ENCODE results near the gene DROSHA.

The DROSHA gene

GRCh38 chr5:31559942-31560341 lies 28.0 kb upstream of the DROSHA start:
- ATAC-seq (ENCODE audit: insufficient read depth, low read depth) (no peak), DNase-seq (no peak)
- no peaks in the 10 kb centered on the region for H3K9me3 ChIP-seq (ENCODE audit: insufficient read depth, low read length, severe bottlenecking)
- no peaks in the 10 kb centered on the region for H3K4me1 ChIP-seq (ENCODE audit: insufficient read depth, low read length)
- H3K27me3 ChIP-seq (ENCODE audit: insufficient read depth, low read length, poor library complexity), result no peaks in the 10 kb centered on the region
- H3K4me3 ChIP-seq (ENCODE audit: low read depth in 1 of 2, low read length in 2 of 2), result no peak overlapping the region
- no peaks in the 10 kb centered on the region for H3K79me2 ChIP-seq (ENCODE audit: insufficient read depth, low read length)
- TF ChIP-seq CTCF (IDR thresholded peaks at IDR 0.05; ENCODE audit: borderline replicate concordance, extremely low read depth, low read length, poor library complexity, severe bottlenecking), result no peak
- TF ChIP-seq EZH2 (IDR thresholded peaks at IDR 0.05; ENCODE audit: borderline replicate concordance, low read depth, low read length, severe bottlenecking), result no peak
- H2AFZ ChIP-seq (ENCODE audit: low read depth, low read length), result no peak overlapping the region
- no peaks in the 10 kb centered on the region for H4K20me1 ChIP-seq (ENCODE audit: insufficient read depth, low read length)
- H3K36me3 ChIP-seq (ENCODE audit: insufficient read depth, low read length), result peaks cover 9% of the 10 kb centered on the region
- H3K9ac ChIP-seq (ENCODE audit: low read depth, low read length), result no peak overlapping the region
- H3K27ac ChIP-seq (ENCODE audit: low read length), result no peak overlapping the region
- H3K4me2 ChIP-seq (ENCODE audit: insufficient read depth, low read length), result no peak overlapping the region

- Histone ChIP-seq H3K9ac (ENCODE audit: low read depth, low read length) (no peak overlapping the region), H4K20me1 (ENCODE audit: insufficient read depth, low read length) (no peaks in the 10 kb centered on the region), H3K4me1 (ENCODE audit: insufficient read depth, low read length) (no peaks in the 10 kb centered on the region), H3K27me3 (ENCODE audit: insufficient read depth, low read length, poor library complexity) (no peaks in the 10 kb centered on the region), H2AFZ (ENCODE audit: low read depth, low read length) (no peak overlapping the region), H3K4me3 (ENCODE audit: low read depth in 1 of 2, low read length in 2 of 2) (no peak overlapping the region), H3K9me3 (ENCODE audit: insufficient read depth, low read length, severe bottlenecking) (no peaks in the 10 kb centered on the region), H3K27ac (ENCODE audit: low read length) (no peak overlapping the region), H3K36me3 (ENCODE audit: insufficient read depth, low read length) (peaks cover 33% of the 10 kb centered on the region), H3K4me2 (ENCODE audit: insufficient read depth, low read length) (no peak overlapping the region), H3K79me2 (ENCODE audit: insufficient read depth, low read length) (no peaks in the 10 kb centered on the region)
- ATAC-seq (ENCODE audit: insufficient read depth, low read depth) (no peak), DNase-seq (no peak)
- TF ChIP-seq EZH2 (IDR thresholded peaks at IDR 0.05; ENCODE audit: borderline replicate concordance, low read depth, low read length, severe bottlenecking) (no peak), CTCF (IDR thresholded peaks at IDR 0.05; ENCODE audit: borderline replicate concordance, extremely low read depth, low read length, poor library complexity, severe bottlenecking) (no peak)
These were observed 24.6 kb upstream of the DROSHA start for GRCh38 chr5:31556461-31556860.

GRCh38 chr5:31554552-31554951 lies 22.7 kb upstream of the DROSHA start:
- H4K20me1 ChIP-seq (ENCODE audit: insufficient read depth, low read length), result no peaks in the 10 kb centered on the region
- H3K9me3 ChIP-seq (ENCODE audit: insufficient read depth, low read length, severe bottlenecking), result no peaks in the 10 kb centered on the region
- H3K27ac ChIP-seq (ENCODE audit: low read length), result no peak overlapping the region
- H3K4me1 ChIP-seq (ENCODE audit: insufficient read depth, low read length), result no peaks in the 10 kb centered on the region
- H3K4me2 ChIP-seq (ENCODE audit: insufficient read depth, low read length), result no peak overlapping the region
- H3K36me3 ChIP-seq (ENCODE audit: insufficient read depth, low read length), result peaks cover 43% of the 10 kb centered on the region
- no peak for ATAC-seq (ENCODE audit: insufficient read depth, low read depth)
- H3K79me2 ChIP-seq (ENCODE audit: insufficient read depth, low read length), result no peaks in the 10 kb centered on the region
- DNase-seq, result no peak
- no peak overlapping the region for H3K4me3 ChIP-seq (ENCODE audit: low read depth in 1 of 2, low read length in 2 of 2)
- no peak overlapping the region for H2AFZ ChIP-seq (ENCODE audit: low read depth, low read length)
- H3K27me3 ChIP-seq (ENCODE audit: insufficient read depth, low read length, poor library complexity), result no peaks in the 10 kb centered on the region
- TF ChIP-seq EZH2 (IDR thresholded peaks at IDR 0.05; ENCODE audit: borderline replicate concordance, low read depth, low read length, severe bottlenecking) (no peak), CTCF (IDR thresholded peaks at IDR 0.05; ENCODE audit: borderline replicate concordance, extremely low read depth, low read length, poor library complexity, severe bottlenecking) (no peak)
- H3K9ac ChIP-seq (ENCODE audit: low read depth, low read length), result no peak overlapping the region

- Histone ChIP-seq H3K27ac (ENCODE audit: low read length) (no peak overlapping the region), H2AFZ (ENCODE audit: low read depth, low read length) (no peak overlapping the region), H3K36me3 (ENCODE audit: insufficient read depth, low read length) (peaks cover 43% of the 10 kb centered on the region), H3K4me1 (ENCODE audit: insufficient read depth, low read length) (no peaks in the 10 kb centered on the region), H4K20me1 (ENCODE audit: insufficient read depth, low read length) (no peaks in the 10 kb centered on the region), H3K9me3 (ENCODE audit: insufficient read depth, low read length, severe bottlenecking) (no peaks in the 10 kb centered on the region), H3K27me3 (ENCODE audit: insufficient read depth, low read length, poor library complexity) (no peaks in the 10 kb centered on the region), H3K4me2 (ENCODE audit: insufficient read depth, low read length) (no peak overlapping the region), H3K4me3 (ENCODE audit: low read depth in 1 of 2, low read length in 2 of 2) (no peak overlapping the region), H3K9ac (ENCODE audit: low read depth, low read length) (no peak overlapping the region), H3K79me2 (ENCODE audit: insufficient read depth, low read length) (no peaks in the 10 kb centered on the region)
- ATAC-seq (ENCODE audit: insufficient read depth, low read depth), result no peak
- TF ChIP-seq CTCF (IDR thresholded peaks at IDR 0.05; ENCODE audit: borderline replicate concordance, extremely low read depth, low read length, poor library complexity, severe bottlenecking) (no peak), EZH2 (IDR thresholded peaks at IDR 0.05; ENCODE audit: borderline replicate concordance, low read depth, low read length, severe bottlenecking) (no peak)
- DNase-seq, result no peak
These were observed 22.0 kb upstream of the DROSHA start for GRCh38 chr5:31553863-31554262.

Data from DND-41 (cell line).